Uterus (tissue), 4 donors: ENCODE measurements around the gene SLC51B. TPM values are rescaled to one million over a fixed set of nuclear protein-coding genes. Genes with fewer than 3 reads are reported as not detected.

Experiments used
- DNase-seq, 2 donors: peaks; one replicate each; pipeline ENCODE4 v3.0.0-alpha.2; 2019 to 2020
- H3K27ac ChIP-seq, 2 donors: fragments of 200-600 bp; sonication (generic); 1 replicate in 1 of 2; 2 replicates in 1 of 2; pipeline ENCODE4 v1.5.1; 2016 to 2018
- H3K27me3 ChIP-seq, 2 donors: fragments of 200-600 bp; sonication (generic); one replicate each; pipeline ENCODE4 v1.5.1; 2018 to 2019; ENCODE audit warnings: control low read depth in 1 of 2
- H3K36me3 ChIP-seq, 2 donors: fragments of 200-600 bp; sonication (generic); one replicate each; pipeline ENCODE4 v1.5.1; 2019; ENCODE audit warnings: control low read depth in 1 of 2
- H3K4me1 ChIP-seq, 2 donors: fragments of 200-600 bp; sonication (generic); one replicate each; pipeline ENCODE4 v1.5.1; 2018 to 2019; ENCODE audit warnings: control low read depth in 1 of 2
- H3K4me3 ChIP-seq, 2 donors: fragments of 200-600 bp; sonication (generic); 1 replicate in 1 of 2; 2 replicates in 1 of 2; pipeline ENCODE4 v1.5.1; 2018 to 2019; ENCODE audit warnings: mild to moderate bottlenecking in 1 of 2
- H3K9me3 ChIP-seq, 2 donors: fragments of 200-600 bp; sonication (generic); one replicate each; pipeline ENCODE4 v1.5.1; 2019; ENCODE audit warnings: control low read depth in 1 of 2
- CTCF ChIP-seq, 4 experiments: fragments of 200-600 bp in 2 of 4; fragments of 450-650 bp in 2 of 4; sonication (generic) in 2 of 4; IDR thresholded peaks; one replicate each; pipeline ENCODE4 v1.5.1; 2016 to 2019; ENCODE audit warnings: antibody characterized with exemption in 4 of 4, mild to moderate bottlenecking in 2 of 4, moderate library complexity in 1 of 4
- POLR2A ChIP-seq, 2 donors: fragments of 450-650 bp; IDR thresholded peaks; one replicate each; pipeline ENCODE4 v1.6.1; 2016; ENCODE audit warnings: antibody characterized with exemption in 2 of 2, mild to moderate bottlenecking in 1 of 2, moderate library complexity in 1 of 2
- intact Hi-C: fragments of 100-400 bp; cut with DNase I; formaldehyde crosslinking; loops from one replicate; pipeline ENCODE4 v1.15.1; 2023; ENCODE audit warnings: low total_unique reads
- total RNA-seq, 4 donors: library from RNA; depleted of rRNA in 3 of 4; stranded (reverse); fragments of >200 nt in 3 of 4; gene quantifications; one replicate each; pipeline versions ENCODE4 v1.1.0 to v1.2.4, GENCODE V29; 2014 to 2023
- donor health status: DM: yes; HTN: yes; CAD: no.

The SLC51B gene
- not detected for total RNA-seq

- no peak within 1 kb of the TSS for H3K4me3 ChIP-seq
- intact Hi-C loops, result no loop called here
- no peak for DNase-seq
- no peaks in the 10 kb centered on the region for H3K27me3 ChIP-seq
- no peaks in the 10 kb centered on the region for H3K9me3 ChIP-seq
- TF ChIP-seq CTCF (IDR thresholded peaks at IDR 0.05) (no peak), POLR2A (IDR thresholded peaks at IDR 0.05) (no peak)
- H3K36me3 ChIP-seq, result no peaks in the 10 kb centered on the region
- H3K4me1 ChIP-seq, result peaks cover 0 to 10% of the 10 kb centered on the region in 2 donors
- no peak within 1 kb of the TSS for H3K27ac ChIP-seq
Measured at GRCh38 chr15:65044724-65045481, at the start of gene SLC51B. Gene SLC51B (plus strand): TSS chr15:65045387. CDS start chr15:65050005, 4,618 bp downstream.

- H3K9me3 ChIP-seq, result no peaks in the 10 kb centered on the region
- no peak overlapping the region for H3K4me3 ChIP-seq
- no peaks in the 10 kb centered on the region for H3K4me1 ChIP-seq
- TF ChIP-seq CTCF (IDR thresholded peaks at IDR 0.05) (no peak), POLR2A (IDR thresholded peaks at IDR 0.05) (no peak)
- H3K27ac ChIP-seq, result no peak overlapping the region
- DNase-seq, result no peak
- no peaks in the 10 kb centered on the region for H3K27me3 ChIP-seq
- intact Hi-C loops, result no loop called here
- H3K36me3 ChIP-seq, result no peaks in the 10 kb centered on the region
Measured at GRCh38 chr15:64997066-64997465, 48.1 kb upstream of the SLC51B start.

GRCh38 chr15:64997745-64998375 lies 47.3 kb upstream of the SLC51B start:
- H3K9me3 ChIP-seq, result no peaks in the 10 kb centered on the region
- no peak overlapping the region for H3K27ac ChIP-seq
- intact Hi-C loops, result no loop called here
- H3K36me3 ChIP-seq, result no peaks in the 10 kb centered on the region
- H3K4me3 ChIP-seq, result no peak overlapping the region
- H3K27me3 ChIP-seq, result no peaks in the 10 kb centered on the region
- no peaks in the 10 kb centered on the region for H3K4me1 ChIP-seq
- DNase-seq, result no peak
- no peak for TF ChIP-seq CTCF (IDR thresholded peaks at IDR 0.05)
- no peak for TF ChIP-seq POLR2A (IDR thresholded peaks at IDR 0.05)

GRCh38 chr15:65004993-65005392 lies 40.2 kb upstream of the SLC51B start:
- H3K36me3 ChIP-seq, result no peaks in the 10 kb centered on the region
- no peak overlapping the region for H3K4me3 ChIP-seq
- no peaks in the 10 kb centered on the region for H3K27me3 ChIP-seq
- no peaks in the 10 kb centered on the region for H3K4me1 ChIP-seq
- DNase-seq, result no peak
- intact Hi-C loops, result no loop called here
- no peak overlapping the region for H3K27ac ChIP-seq
- TF ChIP-seq POLR2A (IDR thresholded peaks at IDR 0.05), result no peak
- no peak for TF ChIP-seq CTCF (IDR thresholded peaks at IDR 0.05)
- H3K9me3 ChIP-seq, result no peaks in the 10 kb centered on the region

- no peak for TF ChIP-seq POLR2A (IDR thresholded peaks at IDR 0.05)
- TF ChIP-seq CTCF (IDR thresholded peaks at IDR 0.05), result no peak
- Histone ChIP-seq H3K4me3 (no peak overlapping the region), H3K36me3 (no peaks in the 10 kb centered on the region), H3K4me1 (no peaks in the 10 kb centered on the region), H3K9me3 (no peaks in the 10 kb centered on the region), H3K27ac (no peak overlapping the region), H3K27me3 (no peaks in the 10 kb centered on the region)
- intact Hi-C loops, result no loop called here
- no peak for DNase-seq
Measured at GRCh38 chr15:65006876-65007275, 38.3 kb upstream of the SLC51B start.
